Choroid plexus epithelial cell (primary cell): ENCODE results near the gene RNF215.

Experiments
- DNase-seq: peaks from one replicate; pipeline ENCODE4 v3.0.0-alpha.2; 2010; ENCODE audit warnings: low read depth
- H3K4me3 ChIP-seq: 2 replicates; pipeline ENCODE4 v1.5.1; 2011; ENCODE audit warnings: low read depth, mild to moderate bottlenecking, control low read depth, low read length, moderate library complexity
- TF ChIP-seq, protein P1 (sequence below): conservative IDR thresholded peaks from 2 replicates; pipeline ENCODE4 v1.5.1; 2011; ENCODE audit warnings: low read depth, mild to moderate bottlenecking, control low read depth, inconsistent platforms, low read length, moderate library complexity

Gene RNF215

DNA sequence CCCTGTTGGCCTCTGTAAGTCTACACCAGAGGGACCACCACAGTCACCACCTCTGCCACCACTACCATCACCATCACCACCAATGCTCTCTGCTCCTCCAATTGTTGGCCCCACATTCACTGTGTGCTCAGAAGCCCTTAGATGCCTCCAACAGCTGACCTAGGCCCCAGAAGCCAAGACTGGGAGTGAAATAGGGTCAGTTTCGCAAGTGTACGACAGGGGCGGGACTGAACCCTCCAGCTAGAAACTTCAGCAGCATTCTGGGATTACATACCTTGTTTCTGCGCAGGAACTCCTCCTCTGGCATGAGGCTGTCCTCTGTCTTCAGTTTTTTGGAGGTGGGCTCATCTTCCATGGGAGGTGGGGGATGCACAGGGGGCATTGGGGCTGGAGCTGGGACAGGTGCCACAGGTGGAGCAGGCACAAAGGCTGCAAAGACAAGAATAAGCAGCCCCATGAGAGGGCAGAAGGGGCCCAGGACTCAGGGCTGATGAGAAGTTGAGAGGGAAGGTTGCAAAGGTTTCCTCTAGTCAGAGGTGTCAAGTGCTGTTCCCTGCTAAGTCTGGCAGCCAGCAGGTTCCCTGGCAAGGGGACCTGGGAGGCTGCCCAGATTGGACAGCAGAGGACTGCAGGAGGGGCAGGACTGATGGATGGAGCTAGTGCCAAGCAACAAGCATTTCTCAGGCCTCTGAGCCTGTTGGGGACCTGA is 50.3 kb downstream of the RNF215 start:
- H3K4me3 ChIP-seq = no peak overlapping the region
- no peak for DNase-seq
- TF ChIP-seq, protein P1, sequence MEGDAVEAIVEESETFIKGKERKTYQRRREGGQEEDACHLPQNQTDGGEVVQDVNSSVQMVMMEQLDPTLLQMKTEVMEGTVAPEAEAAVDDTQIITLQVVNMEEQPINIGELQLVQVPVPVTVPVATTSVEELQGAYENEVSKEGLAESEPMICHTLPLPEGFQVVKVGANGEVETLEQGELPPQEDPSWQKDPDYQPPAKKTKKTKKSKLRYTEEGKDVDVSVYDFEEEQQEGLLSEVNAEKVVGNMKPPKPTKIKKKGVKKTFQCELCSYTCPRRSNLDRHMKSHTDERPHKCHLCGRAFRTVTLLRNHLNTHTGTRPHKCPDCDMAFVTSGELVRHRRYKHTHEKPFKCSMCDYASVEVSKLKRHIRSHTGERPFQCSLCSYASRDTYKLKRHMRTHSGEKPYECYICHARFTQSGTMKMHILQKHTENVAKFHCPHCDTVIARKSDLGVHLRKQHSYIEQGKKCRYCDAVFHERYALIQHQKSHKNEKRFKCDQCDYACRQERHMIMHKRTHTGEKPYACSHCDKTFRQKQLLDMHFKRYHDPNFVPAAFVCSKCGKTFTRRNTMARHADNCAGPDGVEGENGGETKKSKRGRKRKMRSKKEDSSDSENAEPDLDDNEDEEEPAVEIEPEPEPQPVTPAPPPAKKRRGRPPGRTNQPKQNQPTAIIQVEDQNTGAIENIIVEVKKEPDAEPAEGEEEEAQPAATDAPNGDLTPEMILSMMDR = no peak

DNA sequence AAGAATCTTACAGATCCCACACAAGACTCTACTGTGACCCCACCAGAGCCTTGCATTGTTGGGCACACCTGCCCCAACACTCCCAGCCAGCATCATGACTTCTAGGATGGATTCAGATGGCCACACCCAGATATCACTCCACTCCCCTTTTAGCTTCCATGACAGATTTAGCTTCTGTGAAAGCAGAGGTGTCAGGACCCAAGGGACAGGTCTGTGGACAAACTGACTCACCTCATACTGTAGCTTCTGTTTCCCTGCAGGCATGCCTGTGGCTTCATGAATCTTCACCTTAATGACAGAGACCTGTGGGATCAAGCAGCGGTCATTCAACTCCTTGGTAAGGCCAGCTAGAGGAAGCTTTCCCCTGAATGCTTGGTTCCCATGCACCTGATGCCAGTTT is 52.0 kb downstream of the RNF215 start:
- DNase-seq = no peak
- TF ChIP-seq, protein P1 = no peak
- H3K4me3 ChIP-seq = no peak overlapping the region

DNA sequence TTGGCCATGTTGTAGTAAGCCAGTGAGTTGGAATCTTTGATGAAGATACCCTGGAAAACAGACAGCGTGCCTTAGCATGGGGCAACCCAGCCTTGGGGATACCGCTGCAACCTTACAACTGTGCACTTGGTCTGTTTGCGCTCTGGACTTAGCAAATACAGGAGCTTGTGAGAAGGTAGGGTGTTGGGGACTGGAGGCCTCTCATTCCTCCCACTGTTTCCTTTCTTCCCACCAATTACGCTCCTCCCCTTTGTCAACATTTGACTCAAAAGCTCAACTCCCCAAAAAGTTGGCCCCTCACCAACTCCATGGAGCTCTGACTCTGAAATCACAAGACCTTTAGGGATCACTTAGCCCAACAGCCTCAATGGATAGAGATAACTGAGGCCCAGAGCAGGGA is 52.6 kb downstream of the RNF215 start:
- DNase-seq = no peak
- H3K4me3 ChIP-seq = no peak overlapping the region
- TF ChIP-seq, protein P1 = no peak

DNA sequence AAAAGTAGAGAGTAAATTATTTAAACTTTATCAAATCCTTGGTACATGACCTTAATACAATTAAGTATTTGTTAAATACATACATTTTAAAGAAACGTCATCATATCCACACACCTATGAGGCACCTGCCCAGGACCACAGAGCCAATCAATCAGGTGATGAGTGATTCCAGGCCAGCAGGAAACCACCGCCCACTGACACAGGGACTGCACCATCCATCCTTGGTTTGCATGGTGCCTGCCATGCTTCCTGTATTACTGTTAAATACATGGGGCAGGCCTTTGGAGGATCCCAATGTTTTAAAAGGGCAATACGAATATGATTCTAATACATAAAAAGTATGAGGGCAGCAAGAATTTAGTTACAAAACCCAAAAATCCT is 53.5 kb downstream of the RNF215 start:
- H3K4me3 ChIP-seq = no peak overlapping the region
- DNase-seq = no peak
- TF ChIP-seq, protein P1 = no peak

DNA sequence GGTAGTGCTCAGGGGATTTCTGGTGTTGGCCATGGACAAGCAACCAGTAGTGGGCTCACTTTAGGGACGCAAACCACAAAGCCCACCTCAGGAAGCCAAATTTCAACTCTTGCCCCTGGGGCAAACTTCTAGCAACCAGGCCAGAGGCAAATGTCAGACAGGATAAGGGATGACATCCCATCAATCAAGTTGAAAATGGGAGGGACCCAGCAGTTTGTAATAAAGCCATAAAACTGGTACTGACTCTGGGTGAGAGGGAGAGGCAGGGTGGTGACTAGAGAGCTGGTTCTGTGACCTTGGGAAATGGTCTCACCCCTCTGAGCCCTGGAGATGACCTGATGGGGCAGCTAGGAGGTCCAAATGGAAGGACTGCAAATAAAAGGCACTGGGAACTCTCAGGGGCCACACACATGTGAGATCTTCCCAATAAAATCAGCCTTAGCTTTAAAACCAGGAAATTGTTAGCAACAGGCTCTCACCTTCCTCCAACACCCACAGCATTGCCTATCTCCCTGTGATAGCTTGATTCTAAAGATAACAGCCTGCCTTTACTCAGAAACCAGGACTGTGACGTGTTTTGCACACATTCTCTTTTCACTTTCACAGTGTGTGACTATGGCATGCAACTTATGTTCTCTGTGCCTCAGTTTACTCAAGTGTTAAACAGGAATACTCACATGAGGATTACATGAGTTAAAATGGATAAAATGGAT is 54.1 kb downstream of the RNF215 start:
- H3K4me3 ChIP-seq = no peak overlapping the region
- TF ChIP-seq, protein P1 = no peak
- no peak for DNase-seq

DNA sequence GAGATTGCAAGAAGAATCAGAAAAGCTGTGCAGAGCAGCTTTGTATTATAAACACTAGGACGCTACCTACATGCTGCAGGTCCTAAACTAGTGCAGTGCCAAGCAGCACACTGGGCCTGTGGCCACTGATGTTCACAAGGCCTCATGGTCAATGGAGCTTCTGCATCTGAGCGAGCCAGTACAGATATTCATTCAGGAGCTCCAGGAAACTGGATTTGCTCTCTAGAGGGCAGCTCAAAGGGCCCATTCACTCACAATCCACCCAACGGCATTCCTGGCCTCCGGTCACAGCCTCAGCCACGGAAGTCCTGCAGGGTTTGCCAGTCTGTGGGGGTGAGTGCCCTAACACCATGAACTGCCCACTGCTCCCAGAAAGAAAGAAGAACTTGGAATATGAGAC is 54.7 kb downstream of the RNF215 start:
- H3K4me3 ChIP-seq = no peak overlapping the region
- DNase-seq = no peak
- TF ChIP-seq, protein P1 = no peak
